GM10266 (cell line): Measurements from ENCODE around the gene FCN1.

Source experiments
- DNase-seq: peaks from one replicate; pipeline ENCODE4 v3.0.0; 2012; ENCODE audit errors: extremely low spot score
- CTCF ChIP-seq: IDR thresholded peaks from 2 replicates; pipeline ENCODE4 v1.5.1; 2012; ENCODE audit warnings: mild to moderate bottlenecking, low read depth; ENCODE audit not compliant: control insufficient read depth, insufficient read depth; ENCODE audit errors: missing control alignments

The FCN1 gene

DNA sequence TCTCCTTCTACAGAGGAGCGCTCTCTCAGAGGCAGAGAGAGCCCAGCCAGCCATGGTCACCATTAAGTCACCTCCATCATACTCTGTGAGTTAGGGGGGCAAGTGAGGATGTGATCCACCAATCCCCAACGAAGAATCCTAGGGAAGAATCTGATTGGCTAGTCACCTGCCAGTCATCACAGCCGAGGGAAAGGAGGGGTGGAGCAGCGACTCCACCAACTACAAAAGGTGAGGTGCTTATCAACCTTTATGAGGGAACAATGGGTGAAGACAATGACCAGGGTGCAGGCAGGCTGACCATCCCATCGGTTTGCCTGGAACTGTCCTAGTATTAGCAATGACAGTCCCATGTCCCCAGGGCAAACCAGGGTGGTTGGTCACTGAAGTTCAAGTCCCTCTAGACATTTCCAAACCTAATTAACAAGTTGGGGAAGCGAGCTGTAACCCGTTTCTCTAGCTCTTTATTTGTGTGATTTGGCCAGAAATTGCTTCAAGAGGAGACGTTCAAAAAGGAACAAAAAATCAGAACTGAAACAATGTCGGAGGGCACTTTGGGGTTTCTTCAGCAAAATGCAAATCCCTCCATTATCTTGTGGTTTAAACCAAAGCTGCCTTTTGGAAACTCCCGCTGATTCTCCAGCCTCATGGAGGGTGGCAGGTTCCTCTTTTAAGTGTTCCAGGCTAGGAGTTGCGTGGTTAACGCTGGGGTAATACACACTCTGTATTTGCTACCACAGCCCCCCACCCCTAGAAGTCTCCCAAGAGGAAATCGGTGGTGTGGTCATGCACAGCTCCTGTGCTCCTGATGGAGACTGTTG lies 18.8 kb upstream of the FCN1 start:
- no peak for TF ChIP-seq CTCF
- DNase-seq = no peak

DNA sequence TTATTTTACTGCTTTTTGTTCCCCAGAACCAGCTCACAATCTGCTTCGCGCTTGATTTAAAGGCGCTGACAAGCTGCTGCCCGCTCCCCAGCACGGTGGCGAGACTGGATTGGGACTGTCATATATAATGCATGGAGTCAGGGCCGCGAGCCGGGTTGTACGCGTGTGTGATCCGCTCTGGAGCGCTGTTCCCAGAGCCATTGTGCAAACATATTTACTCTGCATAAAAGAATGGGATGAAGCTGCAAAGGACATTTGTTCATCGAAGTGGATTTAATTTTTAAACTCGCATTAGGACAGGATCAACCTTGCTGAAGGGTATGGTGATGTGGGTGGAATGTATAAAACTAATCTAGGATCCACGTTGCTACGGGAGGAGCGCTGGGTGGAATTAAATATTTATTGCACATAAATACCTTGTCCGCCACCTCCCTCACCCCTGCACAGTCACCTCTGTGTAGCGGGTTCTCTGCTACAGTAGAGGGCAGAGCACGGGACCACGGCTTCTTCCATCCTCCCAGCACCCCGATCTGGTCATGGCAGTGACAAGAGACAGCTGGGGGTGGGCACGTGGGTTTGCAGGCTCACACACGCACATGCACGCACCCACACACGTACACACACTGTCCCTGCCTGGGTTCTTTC lies 18.1 kb upstream of the FCN1 start:
- no peak for DNase-seq
- no peak for TF ChIP-seq CTCF

- DNase-seq = no peak
Observed at GRCh38 chr9:134935056-134935640, 17.4 kb upstream of the FCN1 start.

GRCh38 chr9:134933076-134933659 lies 15.5 kb upstream of the FCN1 start:
- DNase-seq = no peak
- TF ChIP-seq CTCF = no peak

More at GRCh38 chr9:134935056-134935640, 17.4 kb upstream of the FCN1 start:
- no peak for TF ChIP-seq CTCF

DNA sequence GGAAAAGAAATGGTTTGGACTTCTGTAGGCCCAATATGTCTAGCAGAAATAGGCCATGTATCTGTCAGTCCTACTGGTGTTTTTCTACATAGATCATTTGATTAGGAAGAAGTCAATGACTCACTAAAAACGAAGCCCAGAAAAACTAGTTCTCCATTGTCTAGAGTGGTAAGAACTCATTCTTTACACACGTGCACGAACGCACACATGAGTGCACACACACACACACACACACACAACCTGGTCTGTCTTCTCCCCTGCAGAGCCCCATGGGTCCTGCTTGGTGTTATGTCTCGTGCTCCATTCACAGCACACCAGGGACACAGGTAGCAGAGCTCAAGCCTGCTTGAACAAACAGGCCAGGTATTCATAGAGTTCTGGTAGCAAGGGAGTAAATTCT lies 14.9 kb upstream of the FCN1 start:
- no peak for DNase-seq

GRCh38 chr9:134932171-134932570 lies 14.5 kb upstream of the FCN1 start:
- DNase-seq = no peak
- TF ChIP-seq CTCF = no peak

More for the DNA sequence above, 14.9 kb upstream of the FCN1 start:
- TF ChIP-seq CTCF = no peak

DNA sequence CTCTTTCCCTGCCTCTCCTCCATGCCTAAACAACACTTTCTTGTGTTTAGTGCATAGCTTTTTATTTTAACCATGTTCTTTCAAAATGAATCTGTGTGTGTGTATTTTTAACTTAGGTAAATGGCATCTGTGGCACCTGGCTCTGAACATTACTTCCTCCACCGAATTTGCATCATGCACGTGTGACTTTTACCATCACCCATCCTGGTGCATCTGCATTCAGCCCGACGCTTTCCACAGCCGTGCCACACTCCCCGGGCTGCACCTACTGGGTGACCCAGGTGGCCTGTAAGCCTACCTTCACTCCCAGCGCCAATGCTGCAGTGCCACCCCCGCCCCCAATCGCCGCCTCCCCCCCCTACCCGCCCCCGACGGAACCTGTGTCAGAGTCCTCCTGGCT lies 12.7 kb upstream of the FCN1 start:
- no peak for TF ChIP-seq CTCF
- DNase-seq = no peak
